ENCODE results near the gene PALLD.

Gene PALLD

DNA sequence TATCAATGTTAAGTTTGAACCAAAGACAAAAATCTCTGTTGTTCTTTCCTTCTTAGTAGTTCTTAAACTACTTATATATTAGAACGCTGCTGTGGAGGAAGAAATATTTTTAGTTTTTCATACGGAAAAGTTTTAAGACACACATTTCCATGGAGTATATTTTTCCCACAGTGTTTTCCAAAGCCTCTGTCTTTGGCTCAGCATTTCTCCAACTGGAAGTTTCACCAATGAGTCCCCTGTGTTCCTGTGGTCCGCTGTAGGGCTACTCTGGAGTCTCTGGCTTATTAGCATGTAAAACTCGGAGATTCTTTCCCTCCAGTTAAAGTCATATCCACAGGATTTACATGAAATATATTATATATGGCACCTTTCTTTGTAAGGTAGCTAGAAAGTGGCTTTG is 264.2 kb downstream of the PALLD start:
- TF ChIP-seq, protein P1, sequence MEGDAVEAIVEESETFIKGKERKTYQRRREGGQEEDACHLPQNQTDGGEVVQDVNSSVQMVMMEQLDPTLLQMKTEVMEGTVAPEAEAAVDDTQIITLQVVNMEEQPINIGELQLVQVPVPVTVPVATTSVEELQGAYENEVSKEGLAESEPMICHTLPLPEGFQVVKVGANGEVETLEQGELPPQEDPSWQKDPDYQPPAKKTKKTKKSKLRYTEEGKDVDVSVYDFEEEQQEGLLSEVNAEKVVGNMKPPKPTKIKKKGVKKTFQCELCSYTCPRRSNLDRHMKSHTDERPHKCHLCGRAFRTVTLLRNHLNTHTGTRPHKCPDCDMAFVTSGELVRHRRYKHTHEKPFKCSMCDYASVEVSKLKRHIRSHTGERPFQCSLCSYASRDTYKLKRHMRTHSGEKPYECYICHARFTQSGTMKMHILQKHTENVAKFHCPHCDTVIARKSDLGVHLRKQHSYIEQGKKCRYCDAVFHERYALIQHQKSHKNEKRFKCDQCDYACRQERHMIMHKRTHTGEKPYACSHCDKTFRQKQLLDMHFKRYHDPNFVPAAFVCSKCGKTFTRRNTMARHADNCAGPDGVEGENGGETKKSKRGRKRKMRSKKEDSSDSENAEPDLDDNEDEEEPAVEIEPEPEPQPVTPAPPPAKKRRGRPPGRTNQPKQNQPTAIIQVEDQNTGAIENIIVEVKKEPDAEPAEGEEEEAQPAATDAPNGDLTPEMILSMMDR (conservative IDR thresholded peaks at IDR 0.05; ENCODE audit: low read depth, low read length), result no peak
- no peak for DNase-seq (ENCODE audit: low read depth)
- no peak overlapping the region for H3K4me3 ChIP-seq (ENCODE audit: low read depth, low read length)

DNA sequence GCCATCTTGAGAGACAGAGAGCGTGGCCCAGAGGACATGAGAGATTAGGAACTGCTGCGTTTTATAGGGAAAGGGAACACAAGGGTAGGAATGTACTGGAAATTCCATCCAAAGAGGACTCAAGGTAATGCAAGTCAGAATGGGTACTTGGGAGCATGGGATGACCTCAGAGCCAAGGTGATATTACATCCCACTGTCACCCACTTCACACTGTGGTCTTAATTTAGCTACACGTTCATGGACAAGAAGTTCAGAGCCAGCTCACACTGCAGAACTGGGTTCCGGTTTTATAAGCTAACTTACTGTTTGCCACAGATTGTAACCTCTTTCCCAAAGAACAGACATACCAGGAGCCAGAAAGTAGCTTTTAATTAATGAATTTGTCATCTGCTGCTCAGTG is 268.5 kb downstream of the PALLD start:
- no peak for DNase-seq (ENCODE audit: low read depth)
- TF ChIP-seq, protein P1 (conservative IDR thresholded peaks at IDR 0.05; ENCODE audit: low read depth, low read length), result no peak

DNA sequence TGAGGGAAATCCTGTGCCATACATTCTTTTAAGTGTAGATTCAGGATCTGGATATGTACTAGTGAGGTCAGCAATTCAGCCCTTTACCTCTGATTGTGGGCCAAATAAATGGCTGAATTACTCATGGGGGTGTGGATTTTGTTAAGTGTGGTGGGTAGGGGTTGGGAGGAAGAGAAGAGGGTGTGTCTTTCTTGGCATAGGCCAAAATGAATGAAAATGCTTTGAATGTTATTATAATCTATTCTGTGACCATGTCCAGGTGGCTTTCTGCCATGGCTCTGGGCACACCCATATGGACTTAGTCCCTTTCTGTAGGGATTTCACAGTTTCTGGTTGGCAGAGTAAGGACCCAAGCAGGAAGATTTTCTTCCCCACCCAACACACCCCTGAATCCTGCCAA is 268.9 kb downstream of the PALLD start:
- no peak for DNase-seq (ENCODE audit: low read depth)
- no peak overlapping the region for H3K4me3 ChIP-seq (ENCODE audit: low read depth, low read length)
- TF ChIP-seq, protein P1 (conservative IDR thresholded peaks at IDR 0.05; ENCODE audit: low read depth, low read length), result no peak

More for the DNA sequence above, 268.5 kb downstream of the PALLD start:
- H3K4me3 ChIP-seq (ENCODE audit: low read depth, low read length), result no peak overlapping the region

DNA sequence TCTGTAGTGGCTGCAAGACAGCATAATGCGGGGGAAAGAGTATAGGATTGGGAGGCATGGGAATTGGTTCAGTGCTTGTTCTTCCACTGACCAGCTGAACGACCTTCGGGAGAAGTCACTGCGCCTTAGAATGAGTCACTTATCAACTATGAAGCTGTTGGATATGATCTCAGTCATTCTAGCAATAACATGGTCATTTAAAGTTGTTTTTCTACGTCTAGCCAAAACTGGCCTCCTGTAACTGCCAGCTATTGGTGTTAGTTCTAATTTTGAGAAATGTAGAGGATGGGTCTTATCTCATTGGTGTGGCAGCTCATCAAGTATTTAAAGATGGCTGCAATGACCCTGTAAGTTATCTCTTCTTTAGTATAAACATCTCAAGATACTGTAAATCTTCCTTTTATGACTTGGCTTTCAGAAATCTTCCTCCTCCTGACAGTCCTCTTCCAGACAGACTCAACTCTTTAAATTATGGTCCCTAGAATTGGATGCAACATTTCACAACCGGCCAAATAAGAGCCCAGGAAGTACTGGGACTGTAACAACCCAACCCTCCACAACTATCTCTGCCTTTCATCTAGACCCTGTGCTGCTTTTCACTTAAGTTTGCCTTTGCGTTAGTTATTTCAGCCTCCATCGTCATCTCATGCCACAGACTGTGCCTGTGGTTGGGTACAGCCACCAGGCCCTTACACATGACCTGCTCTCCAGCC is 269.9 kb downstream of the PALLD start:
- H3K4me3 ChIP-seq (ENCODE audit: low read depth, low read length), result no peak overlapping the region
- peak; percentile 73 for DNase-seq (ENCODE audit: low read depth)
- TF ChIP-seq, protein P1 (conservative IDR thresholded peaks at IDR 0.05; ENCODE audit: low read depth, low read length), result no peak

DNA sequence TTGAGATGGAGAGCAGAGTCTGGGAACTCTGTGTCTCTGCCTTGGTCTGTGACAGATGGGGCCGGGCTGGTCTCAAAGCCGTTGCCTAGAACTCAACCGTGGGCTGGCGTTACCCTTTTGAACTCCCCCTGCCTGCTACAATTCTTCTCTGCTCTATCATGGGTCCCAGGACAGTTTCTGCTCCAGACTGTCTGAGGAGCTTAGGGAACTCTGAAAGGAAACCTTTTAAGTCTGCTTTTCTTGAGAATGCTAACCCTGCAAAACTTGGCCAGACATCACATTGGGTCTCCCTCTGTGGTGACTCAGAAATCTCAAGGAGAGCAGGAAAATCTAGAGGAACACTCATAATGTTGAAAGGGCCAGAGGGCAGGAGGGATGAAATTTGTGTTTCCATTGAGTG is 272.6 kb downstream of the PALLD start:
- no peak overlapping the region for H3K4me3 ChIP-seq (ENCODE audit: low read depth, low read length)
- TF ChIP-seq, protein P1 (conservative IDR thresholded peaks at IDR 0.05; ENCODE audit: low read depth, low read length), result no peak
- peak; percentile 86 for DNase-seq (ENCODE audit: low read depth)

DNA sequence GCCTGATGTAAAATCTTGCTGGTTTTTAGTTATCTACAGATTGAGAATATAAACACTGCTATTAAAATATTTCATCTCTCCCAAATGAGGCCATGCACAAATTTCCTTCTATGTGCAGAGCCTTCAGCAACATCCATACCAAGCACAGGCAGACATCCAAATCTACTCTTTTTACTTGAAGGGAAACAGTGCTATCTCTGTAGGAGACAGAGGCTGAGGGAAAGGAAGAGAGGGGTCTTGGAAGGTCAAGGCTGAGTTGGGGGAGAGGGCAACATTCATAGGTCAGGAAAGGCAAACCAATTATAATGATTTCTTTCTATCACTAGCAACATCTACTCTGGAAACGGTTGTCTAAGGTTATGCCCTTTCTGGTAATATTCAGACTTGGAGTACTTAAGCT is 273.0 kb downstream of the PALLD start:
- DNase-seq (ENCODE audit: low read depth), result no peak
- H3K4me3 ChIP-seq (ENCODE audit: low read depth, low read length), result no peak overlapping the region
- TF ChIP-seq, protein P1 (conservative IDR thresholded peaks at IDR 0.05; ENCODE audit: low read depth, low read length), result no peak

DNA sequence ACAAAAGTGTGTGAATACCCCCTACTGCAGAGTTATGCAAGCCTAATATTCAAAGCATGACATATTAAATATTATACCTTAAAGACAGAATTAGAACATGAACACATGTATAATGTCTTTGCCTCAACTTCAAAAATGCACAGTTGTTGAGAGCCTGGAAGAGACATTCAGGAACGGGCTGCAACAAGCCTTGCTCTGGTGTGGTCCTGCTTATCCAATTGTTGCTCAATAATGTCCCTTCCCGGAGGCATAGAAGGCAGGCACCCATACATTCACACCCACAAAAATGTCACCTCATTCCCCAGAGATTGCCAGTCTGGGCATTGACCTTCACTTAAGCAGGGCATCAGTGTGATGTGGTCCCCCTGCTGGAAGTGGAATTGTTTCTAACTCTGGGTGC is 274.4 kb downstream of the PALLD start:
- TF ChIP-seq, protein P1 (conservative IDR thresholded peaks at IDR 0.05; ENCODE audit: low read depth, low read length), result no peak
- no peak for DNase-seq (ENCODE audit: low read depth)
- no peak overlapping the region for H3K4me3 ChIP-seq (ENCODE audit: low read depth, low read length)

All from choroid plexus epithelial cell (primary cell).